ENCODE measurements around the gene RINL. TPM values are rescaled to one million over a fixed set of nuclear protein-coding genes. Genes with fewer than 3 reads are reported as not detected.

The RINL gene
- total and polyA plus RNA-seq, 9 donors: 1.1 to 4.7 (median 2.6) TPM

- no peak for DNase-seq
- H3K36me3 ChIP-seq: no peaks in the 10 kb centered on the region
- H3K9me3 ChIP-seq: no peaks in the 10 kb centered on the region
- H3K27ac ChIP-seq: no peak overlapping the region
- TF ChIP-seq CTCF (IDR thresholded peaks at IDR 0.05) (no peak), EP300 (IDR thresholded peaks at IDR 0.05) (no peak), POLR2A (IDR thresholded peaks at IDR 0.05) (no peak)
- no peaks in the 10 kb centered on the region for H3K4me1 ChIP-seq (ENCODE audit: insufficient read depth)
- 89 to 94% (median 93%) methylated on average over 12 of the region's 12 CpGs for WGBS, 3 donors
- intact Hi-C loops (cut with DNase I): no loop called here
- no peak overlapping the region for H3K4me3 ChIP-seq
- H3K27me3 ChIP-seq: no peaks in the 10 kb centered on the region
Observed at GRCh38 chr19:38907670-38908069, 29.6 kb upstream of the RINL start.

GRCh38 chr19:38907227-38907626 is 29.2 kb upstream of the RINL start:
- no peak for DNase-seq
- H3K27ac ChIP-seq: no peak overlapping the region
- intact Hi-C loops (cut with DNase I): no loop called here
- H3K4me1 ChIP-seq (ENCODE audit: insufficient read depth): no peaks in the 10 kb centered on the region
- H3K36me3 ChIP-seq: no peaks in the 10 kb centered on the region
- no peaks in the 10 kb centered on the region for H3K9me3 ChIP-seq
- TF ChIP-seq CTCF (IDR thresholded peaks at IDR 0.05) (no peak), EP300 (IDR thresholded peaks at IDR 0.05) (no peak), POLR2A (IDR thresholded peaks at IDR 0.05) (no peak)
- H3K4me3 ChIP-seq: no peak overlapping the region
- H3K27me3 ChIP-seq: no peaks in the 10 kb centered on the region
- WGBS, 3 donors: 87 to 90% (median 89%) methylated on average over 26 to 29 of the region's 29 CpGs

- intact Hi-C loops (cut with DNase I): no loop called here
- 90 to 98% (median 93%) methylated on average over 4 of the region's 4 CpGs for WGBS, 3 donors
- Histone ChIP-seq H3K27ac (no peak overlapping the region), H3K9me3 (no peaks in the 10 kb centered on the region), H3K4me3 (no peak overlapping the region), H3K4me1 (ENCODE audit: insufficient read depth) (no peaks in the 10 kb centered on the region), H3K27me3 (no peaks in the 10 kb centered on the region), H3K36me3 (no peaks in the 10 kb centered on the region)
- DNase-seq: no peak
- TF ChIP-seq EP300 (IDR thresholded peaks at IDR 0.05): no peak
- TF ChIP-seq CTCF (IDR thresholded peaks at IDR 0.05): no peak
- TF ChIP-seq POLR2A (IDR thresholded peaks at IDR 0.05): no peak
Observed at GRCh38 chr19:38905620-38906019, 27.5 kb upstream of the RINL start.

GRCh38 chr19:38904581-38905539 is 26.8 kb upstream of the RINL start:
- no peak overlapping the region for H3K4me3 ChIP-seq
- intact Hi-C loops (cut with DNase I): no loop called here
- no peaks in the 10 kb centered on the region for H3K36me3 ChIP-seq
- H3K27me3 ChIP-seq: no peaks in the 10 kb centered on the region
- no peaks in the 10 kb centered on the region for H3K4me1 ChIP-seq (ENCODE audit: insufficient read depth)
- no peak overlapping the region for H3K27ac ChIP-seq
- DNase-seq: no peak
- WGBS, 3 donors: 86 to 88% (median 86%) methylated on average over 35 of the region's 35 CpGs
- no peak for TF ChIP-seq POLR2A (IDR thresholded peaks at IDR 0.05)
- TF ChIP-seq EP300 (IDR thresholded peaks at IDR 0.05): no peak
- TF ChIP-seq CTCF (IDR thresholded peaks at IDR 0.05): no peak
- H3K9me3 ChIP-seq: no peaks in the 10 kb centered on the region

Data from ovary (tissue), 9 donors.